ENCODE data around the gene KIF19.

GRCh38 chr17:74394275-74394950 is 68.4 kb downstream of the KIF19 start:
- TF ChIP-seq CTCF (IDR thresholded peaks at IDR 0.05), result no peak
- TF ChIP-seq POLR2A (IDR thresholded peaks at IDR 0.05), result no peak
